ENCODE results near the gene WDR35.

Gene WDR35

GRCh38 chr2:20019747-20020146 is 29.8 kb upstream of the WDR35 start:
- Histone ChIP-seq H4K20me1 (ENCODE audit: insufficient read depth) (no peaks in the 10 kb centered on the region), H3K79me2 (ENCODE audit: insufficient read depth, low read depth) (no peaks in the 10 kb centered on the region), H3K9ac (no peak overlapping the region), H2AFZ (ENCODE audit: low read depth) (no peak overlapping the region), H3K4me2 (no peak overlapping the region), H3K4me3 (IDR thresholded peaks at IDR 0.05; ENCODE audit: insufficient read depth, low read depth, low read length) (no peak overlapping the region), H3K27ac (no peak overlapping the region), H3K36me3 (ENCODE audit: insufficient read depth) (no peaks in the 10 kb centered on the region), H3K4me1 (ENCODE audit: low read depth, poor library complexity, severe bottlenecking) (no peaks in the 10 kb centered on the region), H3K27me3 (ENCODE audit: insufficient read depth, low read depth) (no peaks in the 10 kb centered on the region)
- TF ChIP-seq CTCF (conservative IDR thresholded peaks at IDR 0.05; ENCODE audit: low read depth, low read length), result no peak

- H4K20me1 ChIP-seq (ENCODE audit: insufficient read depth), result no peaks in the 10 kb centered on the region
- H3K4me2 ChIP-seq, result no peak overlapping the region
- H3K79me2 ChIP-seq (ENCODE audit: insufficient read depth, low read depth), result no peaks in the 10 kb centered on the region
- no peak overlapping the region for H3K27ac ChIP-seq
- no peak overlapping the region for H3K4me3 ChIP-seq (IDR thresholded peaks at IDR 0.05; ENCODE audit: insufficient read depth, low read depth, low read length)
- TF ChIP-seq CTCF (conservative IDR thresholded peaks at IDR 0.05; ENCODE audit: low read depth, low read length), result no peak
- H3K4me1 ChIP-seq (ENCODE audit: low read depth, poor library complexity, severe bottlenecking), result no peaks in the 10 kb centered on the region
- no peak overlapping the region for H2AFZ ChIP-seq (ENCODE audit: low read depth)
- no peaks in the 10 kb centered on the region for H3K27me3 ChIP-seq (ENCODE audit: insufficient read depth, low read depth)
- H3K9ac ChIP-seq, result no peak overlapping the region
- no peaks in the 10 kb centered on the region for H3K36me3 ChIP-seq (ENCODE audit: insufficient read depth)
These were observed 28.8 kb upstream of the WDR35 start for GRCh38 chr2:20018601-20019152.

GRCh38 chr2:20016346-20016745 is 26.4 kb upstream of the WDR35 start:
- Histone ChIP-seq H3K4me2 (no peak overlapping the region), H3K79me2 (ENCODE audit: insufficient read depth, low read depth) (no peaks in the 10 kb centered on the region), H3K4me1 (ENCODE audit: low read depth, poor library complexity, severe bottlenecking) (no peaks in the 10 kb centered on the region), H3K9ac (no peak overlapping the region), H3K36me3 (ENCODE audit: insufficient read depth) (no peaks in the 10 kb centered on the region), H3K27me3 (ENCODE audit: insufficient read depth, low read depth) (peaks cover 13% of the 10 kb centered on the region), H2AFZ (ENCODE audit: low read depth) (no peak overlapping the region), H3K27ac (no peak overlapping the region), H4K20me1 (ENCODE audit: insufficient read depth) (no peaks in the 10 kb centered on the region), H3K4me3 (IDR thresholded peaks at IDR 0.05; ENCODE audit: insufficient read depth, low read depth, low read length) (no peak overlapping the region)
- TF ChIP-seq CTCF (conservative IDR thresholded peaks at IDR 0.05; ENCODE audit: low read depth, low read length), result 0 out of 2 replicates have a peak, but pooled peaks have one; percentile 15

GRCh38 chr2:20015482-20016083 is 25.7 kb upstream of the WDR35 start:
- no peak overlapping the region for H3K27ac ChIP-seq
- H4K20me1 ChIP-seq (ENCODE audit: insufficient read depth), result no peaks in the 10 kb centered on the region
- H3K36me3 ChIP-seq (ENCODE audit: insufficient read depth), result no peaks in the 10 kb centered on the region
- no peaks in the 10 kb centered on the region for H3K4me1 ChIP-seq (ENCODE audit: low read depth, poor library complexity, severe bottlenecking)
- H3K79me2 ChIP-seq (ENCODE audit: insufficient read depth, low read depth), result no peaks in the 10 kb centered on the region
- no peak overlapping the region for H3K4me2 ChIP-seq
- no peak overlapping the region for H3K9ac ChIP-seq
- no peak overlapping the region for H3K4me3 ChIP-seq (IDR thresholded peaks at IDR 0.05; ENCODE audit: insufficient read depth, low read depth, low read length)
- H3K27me3 ChIP-seq (ENCODE audit: insufficient read depth, low read depth), result peaks cover 13% of the 10 kb centered on the region
- peak; percentile 71 for TF ChIP-seq CTCF (conservative IDR thresholded peaks at IDR 0.05; ENCODE audit: low read depth, low read length)
- no peak overlapping the region for H2AFZ ChIP-seq (ENCODE audit: low read depth)

Data from KMS-11 (cell line).